NT2/D1 (cell line): Measurements from ENCODE around the gene PCP4.

ENCODE experiments used
- DNase-seq: peaks from one replicate; pipeline ENCODE4 v3.0.0-alpha.2; 2011; ENCODE audit warnings: low read depth, low spot score
- H3K27me3 ChIP-seq: 2 replicates; pipeline ENCODE4 v1.6.0; 2011; ENCODE audit warnings: mild to moderate bottlenecking; ENCODE audit not compliant: insufficient read length, insufficient read depth
- H3K36me3 ChIP-seq: 2 replicates; pipeline ENCODE4 v1.6.1; 2011; ENCODE audit warnings: mild to moderate bottlenecking, low read length, mixed read lengths; ENCODE audit not compliant: insufficient read depth, insufficient read length
- H3K4me1 ChIP-seq: 2 replicates; pipeline ENCODE4 v1.5.1; 2011; ENCODE audit not compliant: insufficient read depth, insufficient read length
- H3K4me3 ChIP-seq: 2 replicates; pipeline ENCODE4 v1.5.1; 2011; ENCODE audit warnings: low read depth; ENCODE audit not compliant: insufficient read length
- H3K9ac ChIP-seq: 2 replicates; pipeline ENCODE4 v1.6.0; 2011; ENCODE audit warnings: low read depth; ENCODE audit not compliant: insufficient read length
- H3K9me3 ChIP-seq: 2 replicates; pipeline ENCODE4 v1.5.1; 2011; ENCODE audit warnings: mild to moderate bottlenecking, low read length; ENCODE audit not compliant: insufficient read depth
- SUZ12 ChIP-seq: IDR thresholded peaks from 2 replicates; pipeline ENCODE4 v1.6.1; 2011; ENCODE audit not compliant: insufficient read length, insufficient read depth; ENCODE audit errors: extremely low read depth
- YY1 ChIP-seq: IDR thresholded peaks from 2 replicates; pipeline ENCODE4 v1.6.1; 2011; ENCODE audit not compliant: insufficient read length, insufficient read depth
- ZNF274 ChIP-seq: IDR thresholded peaks from 2 replicates; pipeline ENCODE4 v1.6.1; 2011; ENCODE audit warnings: mild to moderate bottlenecking, low read depth, low read length

The PCP4 gene

GRCh38 chr21:39972976-39973770, 105.9 kb downstream of the PCP4 start:
- DNase-seq, result no peak
- Histone ChIP-seq H3K27me3 (peaks cover 16% of the 10 kb centered on the region), H3K9me3 (no peaks in the 10 kb centered on the region), H3K9ac (no peak overlapping the region), H3K36me3 (no peaks in the 10 kb centered on the region), H3K4me1 (no peaks in the 10 kb centered on the region), H3K4me3 (no peak overlapping the region)
- TF ChIP-seq YY1, result no peak
- no peak for TF ChIP-seq ZNF274
- TF ChIP-seq SUZ12, result no peak

- TF ChIP-seq SUZ12, result no peak
- TF ChIP-seq YY1, result no peak
- TF ChIP-seq ZNF274, result no peak
- Histone ChIP-seq H3K4me3 (no peak overlapping the region), H3K4me1 (no peaks in the 10 kb centered on the region), H3K9me3 (no peaks in the 10 kb centered on the region), H3K36me3 (no peaks in the 10 kb centered on the region), H3K9ac (no peak overlapping the region), H3K27me3 (peaks cover 16% of the 10 kb centered on the region)
- DNase-seq, result no peak
Measured at GRCh38 chr21:39976800-39977199, 109.6 kb downstream of the PCP4 start.
